ENCODE measurements around the gene ABCG2. TPM values are rescaled to one million over a fixed set of nuclear protein-coding genes. Genes with fewer than 3 reads are reported as not detected.

The ABCG2 gene
- polyA plus RNA-seq, 4 donors = 6.7 to 11.2 (median 8.5) TPM

GRCh38 chr4:88077911-88078524, 80.4 kb downstream of the ABCG2 start:
- DNase-seq (ENCODE audit: low read depth in 4 of 4, low spot score in 3 of 4) = no peak

- no peak for DNase-seq (ENCODE audit: low read depth in 4 of 4, low spot score in 3 of 4)
Observed at GRCh38 chr4:88075336-88075735, 83.1 kb downstream of the ABCG2 start.

GRCh38 chr4:88070031-88070430, 88.4 kb downstream of the ABCG2 start:
- DNase-seq (ENCODE audit: low read depth in 4 of 4, low spot score in 3 of 4) = no peak

- no peak for DNase-seq (ENCODE audit: low read depth in 4 of 4, low spot score in 3 of 4)
Observed at GRCh38 chr4:88064410-88064809, 94.0 kb downstream of the ABCG2 start.

- DNase-seq (ENCODE audit: low read depth in 4 of 4, low spot score in 3 of 4) = no peak
Observed at GRCh38 chr4:88063634-88064296, 94.7 kb downstream of the ABCG2 start.

GRCh38 chr4:88062843-88063242, 95.6 kb downstream of the ABCG2 start:
- DNase-seq (ENCODE audit: low read depth in 4 of 4, low spot score in 3 of 4) = no peak

- DNase-seq (ENCODE audit: low read depth in 4 of 4, low spot score in 3 of 4) = no peak
Observed at GRCh38 chr4:88062311-88062710, 96.1 kb downstream of the ABCG2 start.

- DNase-seq (ENCODE audit: low read depth in 4 of 4, low spot score in 3 of 4) = no peak
Observed at GRCh38 chr4:88060431-88060830, 98.0 kb downstream of the ABCG2 start.

- DNase-seq (ENCODE audit: low read depth in 4 of 4, low spot score in 3 of 4) = no peak
Observed at GRCh38 chr4:88059766-88060165, 98.7 kb downstream of the ABCG2 start.

GRCh38 chr4:88058295-88058694, 100.1 kb downstream of the ABCG2 start:
- no peak for DNase-seq (ENCODE audit: low read depth in 4 of 4, low spot score in 3 of 4)

GRCh38 chr4:88054901-88055300, 103.5 kb downstream of the ABCG2 start:
- no peak for DNase-seq (ENCODE audit: low read depth in 4 of 4, low spot score in 3 of 4)

GRCh38 chr4:88054229-88054628, 104.2 kb downstream of the ABCG2 start:
- no peak for DNase-seq (ENCODE audit: low read depth in 4 of 4, low spot score in 3 of 4)

GRCh38 chr4:88045021-88045420, 113.4 kb downstream of the ABCG2 start:
- no peak for DNase-seq (ENCODE audit: low read depth in 4 of 4, low spot score in 3 of 4)

- no peak for DNase-seq (ENCODE audit: low read depth in 4 of 4, low spot score in 3 of 4)
Observed at GRCh38 chr4:88043586-88044340, 114.7 kb downstream of the ABCG2 start.

- no peak for DNase-seq (ENCODE audit: low read depth in 4 of 4, low spot score in 3 of 4)
Observed at GRCh38 chr4:88043001-88043400, 115.4 kb downstream of the ABCG2 start.

GRCh38 chr4:88041626-88042025, 116.8 kb downstream of the ABCG2 start:
- no peak for DNase-seq (ENCODE audit: low read depth in 4 of 4, low spot score in 3 of 4)

- no peak for DNase-seq (ENCODE audit: low read depth in 4 of 4, low spot score in 3 of 4)
Observed at GRCh38 chr4:88040707-88041106, 117.7 kb downstream of the ABCG2 start.

Other genes starting within 250 kb of the ABCG2 start
- 100 to 1,000 TPM; 140 to 306 (median 197) TPM for gene SPP1, start 182.9 kb downstream of the ABCG2 start, polyA plus RNA-seq (ENCODE audit: insufficient read length in 4 of 4)
- gene PKD2, start 151.0 kb downstream of the ABCG2 start, polyA plus RNA-seq (ENCODE audit: insufficient read length in 4 of 4) = 10 to 100 TPM; 60.2 to 77.0 (median 68.6) TPM
- gene PPM1K, start 125.9 kb upstream of the ABCG2 start, polyA plus RNA-seq (ENCODE audit: insufficient read length in 4 of 4) = 10 to 100 TPM; 15.3 to 17.4 (median 16.7) TPM
- 1 to 10 TPM; 6.1 to 9.2 (median 8.4) TPM for gene HERC6, start 220.2 kb upstream of the ABCG2 start, polyA plus RNA-seq (ENCODE audit: insufficient read length in 4 of 4)

All from right renal pelvis (tissue), 4 donors.